ENCODE measurements around the gene SMIM36.

- TF ChIP-seq NFIC (IDR thresholded peaks at IDR 0.05; ENCODE audit: low read depth, low read length) (no peak), CHD1 (IDR thresholded peaks at IDR 0.05; ENCODE audit: low read depth, low read length) (no peak), KDM1A (IDR thresholded peaks at IDR 0.05; ENCODE audit: borderline replicate concordance) (no peak), TAF1 (IDR thresholded peaks at IDR 0.05; ENCODE audit: borderline replicate concordance, low read depth, low read length) (no peak), RAD21 (IDR thresholded peaks at IDR 0.05; ENCODE audit: insufficient read depth, low read depth, low read length) (no peak)
These were observed 96.3 kb downstream of the SMIM36 start for GRCh38 chr17:55414983-55415382.
